Activated gamma-delta T cell treated with Interleukin-2 at 50 U/mL for 16 hours (primary cell): ENCODE results near the gene UBE2M.
"Not testable (repeated sequence)": the region's sequence is repeated elsewhere in the genome, so short reads cannot be mapped to it uniquely, and the experiment has no call there.

Source experiments
- DNase-seq: peaks from one replicate; pipeline ENCODE4 v3.0.0-alpha.2; 2020

UBE2M gene

GRCh38 chr19:58511353-58512208 is 46.8 kb downstream of the UBE2M start, which contains the start of gene SLC27A5:
SLC27A5 (minus strand) TSS chr19:58511992; CDS start chr19:58511955, 37 bp downstream.
- DNase-seq: no peak

GRCh38 chr19:58510084-58510862 is 48.1 kb downstream of the UBE2M start:
- DNase-seq: no peak

GRCh38 chr19:58509731-58510083 is 48.7 kb downstream of the UBE2M start:
- no peak for DNase-seq

GRCh38 chr19:58507602-58508223 is 50.7 kb downstream of the UBE2M start:
- DNase-seq: not testable (repeated sequence)
